Mammary epithelial cell (primary cell): ENCODE results near the gene ANKRD18B.

Source experiments
- CTCF ChIP-seq, 2 donors: IDR thresholded peaks in 1 of 2; conservative IDR thresholded peaks in 1 of 2; 2 replicates each; pipeline ENCODE4 v1.5.1; 2011 to 2012; ENCODE audit warnings: inconsistent platforms in 2 of 2, low read length in 2 of 2, mild to moderate bottlenecking in 2 of 2, control low read depth in 1 of 2, low read depth in 1 of 2; ENCODE audit not compliant: insufficient read depth in 1 of 2; ENCODE audit errors: extremely low read depth in 1 of 2
- EZH2 ChIP-seq: IDR thresholded peaks from 2 replicates; pipeline ENCODE4 v1.6.1; 2012; ENCODE audit warnings: low read length, inconsistent platforms, borderline replicate concordance

GRCh38 chr9:33475357-33475756, 48.7 kb upstream of the ANKRD18B start:
- TF ChIP-seq CTCF (conservative IDR thresholded peaks at IDR 0.05 in 1 of 2, IDR thresholded peaks at IDR 0.05 in 1 of 2; ENCODE audit: extremely low read depth in 1 of 2, insufficient read depth in 1 of 2, low read depth in 1 of 2, low read length in 2 of 2) (no peak), EZH2 (no peak)
